ENCODE results near the gene CNGA2. TPM values are rescaled to one million over a fixed set of nuclear protein-coding genes. Genes with fewer than 3 reads are reported as not detected.

The CNGA2 gene
- total and polyA plus RNA-seq, 9 of the 15 experiments (the other 6 are each of a cell fraction or from before 2014, with no cell fraction given): not detected

DNA sequence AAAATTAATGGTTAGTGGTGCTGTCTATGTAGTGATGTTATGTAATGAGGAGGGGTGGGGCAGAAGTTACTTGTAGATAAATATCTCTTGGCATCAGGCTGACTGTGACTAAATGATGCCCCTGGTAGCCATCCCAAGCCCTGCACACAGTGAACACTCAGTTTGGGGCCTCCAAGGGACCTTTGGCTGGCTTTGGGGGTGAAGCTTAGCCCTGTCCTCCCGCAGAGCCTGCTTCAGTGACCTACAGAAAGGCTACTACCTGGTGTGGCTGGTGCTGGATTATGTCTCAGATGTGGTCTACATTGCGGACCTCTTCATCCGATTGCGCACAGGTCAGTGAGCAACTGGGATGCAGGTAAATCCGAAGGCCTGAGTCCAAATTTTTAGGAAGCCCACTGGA, 7.8 kb downstream of the CNGA2 start:
- TF ChIP-seq, protein P1, sequence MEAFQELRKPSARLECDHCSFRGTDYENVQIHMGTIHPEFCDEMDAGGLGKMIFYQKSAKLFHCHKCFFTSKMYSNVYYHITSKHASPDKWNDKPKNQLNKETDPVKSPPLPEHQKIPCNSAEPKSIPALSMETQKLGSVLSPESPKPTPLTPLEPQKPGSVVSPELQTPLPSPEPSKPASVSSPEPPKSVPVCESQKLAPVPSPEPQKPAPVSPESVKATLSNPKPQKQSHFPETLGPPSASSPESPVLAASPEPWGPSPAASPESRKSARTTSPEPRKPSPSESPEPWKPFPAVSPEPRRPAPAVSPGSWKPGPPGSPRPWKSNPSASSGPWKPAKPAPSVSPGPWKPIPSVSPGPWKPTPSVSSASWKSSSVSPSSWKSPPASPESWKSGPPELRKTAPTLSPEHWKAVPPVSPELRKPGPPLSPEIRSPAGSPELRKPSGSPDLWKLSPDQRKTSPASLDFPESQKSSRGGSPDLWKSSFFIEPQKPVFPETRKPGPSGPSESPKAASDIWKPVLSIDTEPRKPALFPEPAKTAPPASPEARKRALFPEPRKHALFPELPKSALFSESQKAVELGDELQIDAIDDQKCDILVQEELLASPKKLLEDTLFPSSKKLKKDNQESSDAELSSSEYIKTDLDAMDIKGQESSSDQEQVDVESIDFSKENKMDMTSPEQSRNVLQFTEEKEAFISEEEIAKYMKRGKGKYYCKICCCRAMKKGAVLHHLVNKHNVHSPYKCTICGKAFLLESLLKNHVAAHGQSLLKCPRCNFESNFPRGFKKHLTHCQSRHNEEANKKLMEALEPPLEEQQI (IDR thresholded peaks at IDR 0.05): no peak
- TF ChIP-seq RBM17 (IDR thresholded peaks at IDR 0.05; ENCODE audit: borderline replicate concordance, low read depth, low read length) (no peak), POU5F1 (IDR thresholded peaks at IDR 0.05; ENCODE audit: borderline replicate concordance, low read depth, low read length, partially characterized antibody) (no peak), DNMT1 (IDR thresholded peaks at IDR 0.05) (no peak), CHCHD3 (CRISPR knock-in tag; IDR thresholded peaks at IDR 0.05) (no peak), CBFA2T2 (conservative IDR thresholded peaks at IDR 0.05) (no peak), ZNF263 (CRISPR knock-in tag; IDR thresholded peaks at IDR 0.05; ENCODE audit: borderline replicate concordance) (no peak), KLF10 (CRISPR knock-in tag; IDR thresholded peaks at IDR 0.05) (no peak), CSDE1 (IDR thresholded peaks at IDR 0.05) (no peak), NCOA4 (IDR thresholded peaks at IDR 0.05; ENCODE audit: partially characterized antibody) (no peak), SREBF2 (CRISPR knock-in tag; IDR thresholded peaks at IDR 0.05) (no peak), RBFOX2 (IDR thresholded peaks at IDR 0.05; ENCODE audit: low read depth, low read length) (no peak), ILK (tag; IDR thresholded peaks at IDR 0.05; ENCODE audit: borderline replicate concordance, low read depth) (no peak)
- no peaks in the 10 kb centered on the region for H4K20me1 ChIP-seq (replicated peaks; ENCODE audit: control insufficient read depth, insufficient read depth, low read length)
- ATAC-seq (no peak), FAIRE-seq (no peak), DNase-seq (ENCODE audit: extremely low read depth in 1 of 4, low spot score in 3 of 4) (no peak)
- intact Hi-C loops (cut with micrococcal nuclease): loop anchor here (10.0 kb wide), 1 partner anchor 1172 kb away; no protein-coding TSS in a partner anchor
- no peak overlapping the region for H3K4me3 ChIP-seq
- no peak overlapping the region for H3K27ac ChIP-seq (ENCODE audit: extremely low read depth, low read depth, low read length)
- WGBS (ENCODE audit: insufficient coverage, low coverage, missing lambda C conversion rate): 5% methylated on average over 4 of the region's 5 CpGs
- CTCF ChIA-PET (ENCODE audit: low intra/inter-chr PET ratio): no interaction called here
- no peaks in the 10 kb centered on the region for H3K79me2 ChIP-seq (ENCODE audit: control insufficient read depth, insufficient read depth, low read length)
- H3K9me3 ChIP-seq (replicated peaks; ENCODE audit: control insufficient read depth, insufficient read depth, low read depth, low read length): no peaks in the 10 kb centered on the region
- no peaks in the 10 kb centered on the region for H3K9me1 ChIP-seq (ENCODE audit: control insufficient read depth, insufficient read depth, low read length)
- POLR2A ChIA-PET: no interaction called here
- no TSS peak for BruUV-seq (replicated peaks)
- H3K4me1 ChIP-seq (replicated peaks in 1 of 2; ENCODE audit: control insufficient read depth in 2 of 2, insufficient read depth in 2 of 2, low read length in 2 of 2): no peaks in the 10 kb centered on the region
- peaks cover 2 to 41% of the 10 kb centered on the region in 2 experiments; a peak in 4 of 5 replicates for H3K27me3 ChIP-seq (ENCODE audit: control insufficient read depth in 2 of 2, insufficient read depth in 2 of 2, low read length in 2 of 2)
- H3K36me3 ChIP-seq (ENCODE audit: control insufficient read depth, insufficient read depth, low read length): no peaks in the 10 kb centered on the region
- H2AFZ ChIP-seq (ENCODE audit: low read depth, low read length): no peak overlapping the region
- no peak overlapping the region for H3K4me2 ChIP-seq (ENCODE audit: insufficient read depth, low read length)
- in situ Hi-C loops (cut with MboI): no loop called here
- no peak overlapping the region for H3K9ac ChIP-seq (ENCODE audit: insufficient read depth in 1 of 2, low read depth in 2 of 2, low read length in 2 of 2)

Data from K562 (cell line).